Panc1 (cell line): ENCODE data around the gene COPRS.

ENCODE experiments used
- POLR2AphosphoS5 ChIP-seq: IDR thresholded peaks from 2 replicates; pipeline ENCODE4 v1.6.1; 2012; ENCODE audit warnings: mild to moderate bottlenecking, low read depth, low read length, moderate library complexity
- SIN3A ChIP-seq: IDR thresholded peaks from 2 replicates; pipeline ENCODE4 v1.6.1; 2012; ENCODE audit warnings: low read depth, mild to moderate bottlenecking, low read length, moderate library complexity, borderline replicate concordance; ENCODE audit not compliant: insufficient read depth
- TCF7L2 ChIP-seq: IDR thresholded peaks from 2 replicates; pipeline ENCODE4 v1.6.1; 2011; ENCODE audit warnings: mild to moderate bottlenecking, low read depth, low read length, inconsistent platforms
- TF ChIP-seq, protein P1 (sequence below): fragments of 450-650 bp; IDR thresholded peaks from 2 replicates; pipeline ENCODE4 v1.5.1; 2017; ENCODE audit warnings: mild to moderate bottlenecking
- TF ChIP-seq, protein P2 (sequence below), 2 experiments: IDR thresholded peaks; 2 replicates each; pipeline ENCODE4 v1.6.1; 2011 to 2012; ENCODE audit warnings: low read depth in 2 of 2, control low read depth in 1 of 2, low read length in 1 of 2, mild to moderate bottlenecking in 1 of 2, moderate library complexity in 1 of 2; ENCODE audit not compliant: insufficient read depth in 1 of 2

DNA sequence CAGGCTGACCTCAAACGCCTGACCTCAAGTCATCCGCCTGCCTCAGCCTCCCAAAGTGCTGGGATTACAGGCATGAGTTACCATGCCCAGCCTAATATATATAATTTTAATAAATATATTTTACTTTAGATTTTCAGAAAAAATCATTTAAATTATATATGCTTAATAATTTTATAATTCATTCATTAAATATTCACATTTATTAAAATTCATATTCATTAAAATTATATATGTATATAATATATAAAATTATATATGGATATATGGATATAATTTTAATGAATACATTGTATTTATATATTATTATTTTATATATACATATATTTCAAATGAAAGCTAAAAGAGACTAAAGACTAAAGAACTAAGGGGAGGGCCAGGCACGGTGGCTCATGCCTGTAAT lies 29.4 kb downstream of the COPRS start:
- TF ChIP-seq, protein P1, sequence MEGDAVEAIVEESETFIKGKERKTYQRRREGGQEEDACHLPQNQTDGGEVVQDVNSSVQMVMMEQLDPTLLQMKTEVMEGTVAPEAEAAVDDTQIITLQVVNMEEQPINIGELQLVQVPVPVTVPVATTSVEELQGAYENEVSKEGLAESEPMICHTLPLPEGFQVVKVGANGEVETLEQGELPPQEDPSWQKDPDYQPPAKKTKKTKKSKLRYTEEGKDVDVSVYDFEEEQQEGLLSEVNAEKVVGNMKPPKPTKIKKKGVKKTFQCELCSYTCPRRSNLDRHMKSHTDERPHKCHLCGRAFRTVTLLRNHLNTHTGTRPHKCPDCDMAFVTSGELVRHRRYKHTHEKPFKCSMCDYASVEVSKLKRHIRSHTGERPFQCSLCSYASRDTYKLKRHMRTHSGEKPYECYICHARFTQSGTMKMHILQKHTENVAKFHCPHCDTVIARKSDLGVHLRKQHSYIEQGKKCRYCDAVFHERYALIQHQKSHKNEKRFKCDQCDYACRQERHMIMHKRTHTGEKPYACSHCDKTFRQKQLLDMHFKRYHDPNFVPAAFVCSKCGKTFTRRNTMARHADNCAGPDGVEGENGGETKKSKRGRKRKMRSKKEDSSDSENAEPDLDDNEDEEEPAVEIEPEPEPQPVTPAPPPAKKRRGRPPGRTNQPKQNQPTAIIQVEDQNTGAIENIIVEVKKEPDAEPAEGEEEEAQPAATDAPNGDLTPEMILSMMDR, result no peak
- TF ChIP-seq, protein P2, sequence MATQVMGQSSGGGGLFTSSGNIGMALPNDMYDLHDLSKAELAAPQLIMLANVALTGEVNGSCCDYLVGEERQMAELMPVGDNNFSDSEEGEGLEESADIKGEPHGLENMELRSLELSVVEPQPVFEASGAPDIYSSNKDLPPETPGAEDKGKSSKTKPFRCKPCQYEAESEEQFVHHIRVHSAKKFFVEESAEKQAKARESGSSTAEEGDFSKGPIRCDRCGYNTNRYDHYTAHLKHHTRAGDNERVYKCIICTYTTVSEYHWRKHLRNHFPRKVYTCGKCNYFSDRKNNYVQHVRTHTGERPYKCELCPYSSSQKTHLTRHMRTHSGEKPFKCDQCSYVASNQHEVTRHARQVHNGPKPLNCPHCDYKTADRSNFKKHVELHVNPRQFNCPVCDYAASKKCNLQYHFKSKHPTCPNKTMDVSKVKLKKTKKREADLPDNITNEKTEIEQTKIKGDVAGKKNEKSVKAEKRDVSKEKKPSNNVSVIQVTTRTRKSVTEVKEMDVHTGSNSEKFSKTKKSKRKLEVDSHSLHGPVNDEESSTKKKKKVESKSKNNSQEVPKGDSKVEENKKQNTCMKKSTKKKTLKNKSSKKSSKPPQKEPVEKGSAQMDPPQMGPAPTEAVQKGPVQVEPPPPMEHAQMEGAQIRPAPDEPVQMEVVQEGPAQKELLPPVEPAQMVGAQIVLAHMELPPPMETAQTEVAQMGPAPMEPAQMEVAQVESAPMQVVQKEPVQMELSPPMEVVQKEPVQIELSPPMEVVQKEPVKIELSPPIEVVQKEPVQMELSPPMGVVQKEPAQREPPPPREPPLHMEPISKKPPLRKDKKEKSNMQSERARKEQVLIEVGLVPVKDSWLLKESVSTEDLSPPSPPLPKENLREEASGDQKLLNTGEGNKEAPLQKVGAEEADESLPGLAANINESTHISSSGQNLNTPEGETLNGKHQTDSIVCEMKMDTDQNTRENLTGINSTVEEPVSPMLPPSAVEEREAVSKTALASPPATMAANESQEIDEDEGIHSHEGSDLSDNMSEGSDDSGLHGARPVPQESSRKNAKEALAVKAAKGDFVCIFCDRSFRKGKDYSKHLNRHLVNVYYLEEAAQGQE (IDR thresholded peaks at IDR 0.05; ENCODE audit: insufficient read depth in 1 of 2, low read depth in 2 of 2, low read length in 1 of 2), result no peak
- TF ChIP-seq POLR2AphosphoS5 (no peak), SIN3A (no peak), TCF7L2 (no peak)
